Measurements from ENCODE around the gene ARHGEF26.
A peak's percentile ranks its signal among the peaks of the same experiment; 100 is the strongest.
"Not testable (repeated sequence)": the region's sequence is repeated elsewhere in the genome, so short reads cannot be mapped to it uniquely, and the experiment has no call there.

ARHGEF26 gene

GRCh38 chr3:154120961-154121700, at the start of gene ARHGEF26:
TSS of gene ARHGEF26 (plus strand) at chr3:154121390. CDS start at chr3:154121993, 603 bp downstream.
- peak; percentile 56 for DNase-seq (ENCODE audit: low read depth)

DNA sequence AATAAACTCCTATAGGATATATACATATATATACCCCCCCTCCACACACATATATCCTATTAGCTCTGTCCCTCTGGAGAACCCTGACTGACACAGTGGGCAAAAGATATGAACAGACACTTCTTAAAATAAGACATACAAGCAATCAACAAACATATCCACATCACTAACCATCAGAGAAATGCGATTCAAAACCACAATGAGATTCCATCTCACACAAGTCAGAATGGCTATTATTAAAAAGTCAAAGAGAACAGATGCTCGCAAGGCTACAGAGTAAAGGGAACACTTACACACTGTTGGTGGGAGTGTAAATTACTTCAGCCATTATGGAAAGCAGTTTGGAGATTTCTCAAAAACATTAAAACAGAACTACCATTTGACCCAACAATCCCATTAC, 46.2 kb upstream of the ARHGEF26 start:
- no peak for DNase-seq (ENCODE audit: low read depth)

- DNase-seq (ENCODE audit: low read depth): no peak
These were observed 42.5 kb upstream of the ARHGEF26 start for GRCh38 chr3:154078672-154079071.

DNA sequence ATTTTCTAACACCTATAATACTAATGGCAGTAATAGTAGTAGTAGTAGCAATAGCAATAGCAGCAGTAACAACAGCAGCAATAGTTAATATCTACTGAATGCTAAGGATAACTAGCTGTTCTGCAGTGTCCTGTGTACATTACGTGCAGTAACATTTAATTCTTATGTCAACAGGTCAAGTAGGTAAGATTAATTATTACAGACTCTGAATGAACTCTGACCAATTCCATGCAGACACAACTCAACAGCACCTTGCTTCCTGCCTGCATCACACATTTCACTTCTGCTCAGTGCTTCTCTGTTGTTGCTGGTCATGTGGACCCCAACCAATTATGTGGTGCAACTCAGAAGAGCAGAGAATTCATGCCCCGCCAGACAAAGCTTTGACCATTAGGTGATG, 39.9 kb upstream of the ARHGEF26 start:
- DNase-seq (ENCODE audit: low read depth): no peak

DNA sequence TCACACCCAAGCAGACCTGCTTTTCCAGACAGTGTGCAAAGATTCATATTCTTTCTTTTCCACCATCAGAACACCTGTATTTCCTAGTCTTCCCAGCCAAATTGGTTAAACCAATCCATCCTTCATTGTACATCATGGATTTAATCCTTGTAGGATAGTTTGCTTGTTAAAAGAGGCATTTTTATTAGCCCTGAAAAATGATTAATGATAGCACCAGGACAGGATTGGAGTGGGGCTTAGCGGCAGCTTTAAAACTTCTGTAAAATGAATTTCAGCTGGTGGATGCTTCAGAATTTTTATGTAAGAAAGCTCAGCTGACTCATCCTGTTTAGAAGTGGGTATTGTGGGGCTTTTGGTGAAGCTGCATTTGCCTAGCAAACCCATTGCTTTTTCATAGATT, 36.1 kb upstream of the ARHGEF26 start:
- DNase-seq (ENCODE audit: low read depth): no peak

DNA sequence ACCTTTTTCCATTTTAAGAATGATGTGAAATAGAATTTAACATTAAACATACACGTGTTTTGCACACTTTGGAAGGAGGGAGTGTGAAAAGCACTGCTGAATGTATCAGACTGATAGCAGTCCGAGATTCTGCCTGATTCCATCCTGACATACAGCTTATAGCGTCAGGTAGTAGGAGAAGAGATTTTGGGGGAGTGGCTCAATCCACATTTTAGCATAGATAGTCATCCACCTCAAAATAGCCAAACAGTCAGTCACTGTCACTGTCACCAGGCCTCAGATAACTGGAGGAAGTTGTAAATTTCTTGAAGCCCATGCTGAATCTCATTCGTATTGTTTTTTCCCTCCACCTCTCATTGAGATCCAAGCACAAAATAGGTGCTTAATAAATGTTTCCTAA, 35.4 kb upstream of the ARHGEF26 start:
- DNase-seq (ENCODE audit: low read depth): no peak

GRCh38 chr3:154086286-154086685, 34.9 kb upstream of the ARHGEF26 start:
- no peak for DNase-seq (ENCODE audit: low read depth)

- not testable (repeated sequence) for DNase-seq (ENCODE audit: low read depth)
These were observed 33.3 kb upstream of the ARHGEF26 start for GRCh38 chr3:154087756-154088480.

DNA sequence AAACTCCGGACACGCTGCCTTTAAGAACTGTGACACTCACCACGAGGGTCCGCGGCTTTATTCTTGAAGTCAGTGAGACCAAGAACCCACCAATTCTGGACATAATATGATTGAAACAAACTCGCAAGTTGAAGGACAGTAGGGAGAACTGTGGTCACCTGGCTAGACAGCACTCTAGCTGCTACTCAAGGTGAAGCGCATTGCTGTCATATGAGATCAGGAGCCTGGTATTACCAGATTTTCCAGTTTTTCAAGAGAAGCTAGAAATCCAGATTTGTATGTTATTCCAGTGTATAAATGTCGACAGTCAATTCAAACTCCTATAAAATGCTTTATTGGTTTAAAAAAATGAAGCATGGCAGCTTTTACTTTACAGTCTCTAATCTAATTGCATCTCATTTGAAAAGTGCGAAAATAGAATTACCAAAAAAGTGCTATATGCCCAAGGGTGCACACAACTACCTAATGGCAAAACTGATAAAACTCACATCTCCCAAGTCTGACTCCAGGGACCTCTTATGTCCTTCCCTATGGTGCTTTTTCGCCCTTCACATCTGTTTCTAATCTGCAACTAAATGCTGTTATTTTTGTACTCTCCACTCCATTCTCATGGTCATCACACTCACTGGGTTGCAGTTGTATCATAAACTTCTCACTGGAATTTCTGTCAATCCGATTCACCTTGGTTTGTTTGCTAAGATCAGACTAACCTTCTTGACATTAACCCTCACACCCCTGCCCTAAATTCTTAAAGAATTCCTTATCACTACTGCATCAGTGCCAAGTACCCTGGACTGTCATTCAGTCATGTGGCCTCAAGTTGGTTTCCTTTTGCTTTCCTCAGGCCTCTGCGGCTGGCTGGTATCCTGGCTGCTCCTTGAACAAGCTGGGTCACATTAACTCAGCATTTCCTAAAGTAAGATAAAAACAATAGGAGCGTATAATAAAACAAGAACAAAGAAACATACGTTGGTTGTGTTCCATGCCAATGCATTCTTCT, 31.5 kb upstream of the ARHGEF26 start:
- DNase-seq (ENCODE audit: low read depth): no peak

DNA sequence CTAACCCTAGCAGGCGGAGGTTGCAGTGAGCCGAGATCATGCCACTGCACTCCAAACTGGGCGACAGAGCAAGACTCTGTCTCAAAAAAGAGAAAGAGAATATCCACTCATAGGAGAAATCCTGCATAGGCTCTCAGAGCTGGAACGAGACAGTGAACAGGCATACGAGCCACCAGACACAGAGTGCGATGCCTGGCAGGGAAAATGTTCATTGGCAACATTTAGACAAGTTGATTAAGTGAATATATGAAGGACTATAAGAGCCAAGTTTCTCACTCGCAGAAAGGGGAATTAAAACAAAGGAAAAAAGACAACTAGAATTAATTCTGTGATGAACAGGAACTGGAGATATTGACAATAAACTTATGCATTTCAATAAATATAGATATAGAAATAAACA, 27.1 kb upstream of the ARHGEF26 start:
- DNase-seq (ENCODE audit: low read depth): no peak

DNA sequence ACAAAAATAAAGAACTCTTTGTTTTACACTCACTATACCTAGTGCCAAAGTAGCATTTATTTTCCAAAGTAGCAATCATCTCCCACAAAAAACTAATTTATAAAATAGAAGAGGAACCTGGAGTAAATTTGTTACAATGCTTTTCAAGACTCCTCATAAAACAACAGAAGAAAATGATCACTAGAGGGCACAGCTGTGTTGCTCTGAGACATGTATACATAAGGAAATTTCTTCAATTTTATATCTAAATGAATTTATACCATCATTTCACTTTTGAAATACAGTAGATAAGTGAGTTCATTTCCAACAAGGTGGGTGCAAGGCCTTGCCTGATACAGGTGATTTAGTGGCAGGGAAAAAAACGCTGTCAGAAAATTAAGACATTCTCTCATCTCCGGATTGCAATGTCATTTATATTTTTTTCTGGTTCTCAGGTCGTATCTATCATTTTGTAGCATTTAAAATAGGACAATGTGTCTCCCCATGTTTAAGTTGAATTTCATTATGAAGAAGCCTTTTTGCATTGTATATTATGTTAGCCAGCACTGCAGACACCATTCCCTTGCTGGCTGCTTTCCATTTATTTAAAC, 25.3 kb upstream of the ARHGEF26 start:
- DNase-seq (ENCODE audit: low read depth): no peak

GRCh38 chr3:154098376-154098775, 22.8 kb upstream of the ARHGEF26 start:
- DNase-seq (ENCODE audit: low read depth): no peak

- DNase-seq (ENCODE audit: low read depth): no peak
These were observed 20.6 kb upstream of the ARHGEF26 start for GRCh38 chr3:154100556-154100955.

GRCh38 chr3:154101250-154101649, 19.9 kb upstream of the ARHGEF26 start:
- no peak for DNase-seq (ENCODE audit: low read depth)

DNA sequence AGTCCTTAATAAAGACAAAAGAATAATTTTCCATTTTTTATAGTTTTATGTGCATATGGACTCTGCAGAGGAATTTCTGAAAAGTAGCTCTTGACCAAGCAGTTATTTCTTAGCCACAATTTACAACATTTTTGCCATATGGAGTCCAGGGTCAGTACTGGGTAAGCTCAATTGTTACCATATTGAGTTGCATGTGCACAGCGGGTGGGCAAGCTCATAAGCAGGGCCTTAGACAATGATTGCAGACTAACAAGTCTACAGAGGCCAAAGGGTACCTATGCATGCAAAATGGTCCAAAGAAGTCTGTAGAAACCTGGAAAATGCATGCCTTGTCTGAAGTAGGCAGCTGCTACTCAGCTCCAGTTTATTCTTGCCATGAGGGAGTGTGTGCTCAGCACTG, 19.0 kb upstream of the ARHGEF26 start:
- no peak for DNase-seq (ENCODE audit: low read depth)

- DNase-seq (ENCODE audit: low read depth): no peak
These were observed 15.8 kb upstream of the ARHGEF26 start for GRCh38 chr3:154105218-154105975.

GRCh38 chr3:154111365-154111935, 9.7 kb upstream of the ARHGEF26 start:
- no peak for DNase-seq (ENCODE audit: low read depth)

- DNase-seq (ENCODE audit: low read depth): no peak
These were observed 8.9 kb upstream of the ARHGEF26 start for GRCh38 chr3:154112146-154112852.

GRCh38 chr3:154113609-154114008, 7.6 kb upstream of the ARHGEF26 start:
- no peak for DNase-seq (ENCODE audit: low read depth)

DNA sequence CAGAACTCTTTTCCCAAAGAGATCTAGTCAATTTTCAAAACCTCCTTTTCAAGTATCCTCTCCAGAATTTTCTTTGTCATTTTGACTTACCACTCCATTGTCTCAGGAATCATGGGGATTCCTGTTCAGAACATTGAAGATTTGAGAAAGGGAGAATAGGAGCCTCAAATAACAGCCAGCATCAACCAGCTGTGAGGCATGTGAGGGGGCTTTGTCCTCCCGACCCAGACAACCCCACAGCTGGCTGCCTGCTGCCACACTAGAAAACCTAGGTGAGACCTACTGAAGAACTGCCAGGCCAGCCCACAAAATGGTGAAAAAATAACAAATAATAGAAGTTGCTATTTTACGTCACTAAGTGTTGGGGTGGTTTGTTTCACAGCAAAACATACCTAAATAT, 5.9 kb upstream of the ARHGEF26 start:
- no peak for DNase-seq (ENCODE audit: low read depth)

Data from activated T-helper 9 cell treated with anti-CD3 and anti-CD28 coated beads, Interleukin-2, amount 50 U/mL, for 16 hours (primary cell).